Measurements from ENCODE around the gene SPATA17. TPM values are rescaled to one million over a fixed set of nuclear protein-coding genes. Genes with fewer than 3 reads are reported as not detected.
"Not testable (repeated sequence)": the region's sequence is repeated elsewhere in the genome, so short reads cannot be mapped to it uniquely, and the experiment has no call there.

Gene SPATA17
- total RNA-seq, 1 experiment from 2014 or later, result 0.90 TPM

DNA sequence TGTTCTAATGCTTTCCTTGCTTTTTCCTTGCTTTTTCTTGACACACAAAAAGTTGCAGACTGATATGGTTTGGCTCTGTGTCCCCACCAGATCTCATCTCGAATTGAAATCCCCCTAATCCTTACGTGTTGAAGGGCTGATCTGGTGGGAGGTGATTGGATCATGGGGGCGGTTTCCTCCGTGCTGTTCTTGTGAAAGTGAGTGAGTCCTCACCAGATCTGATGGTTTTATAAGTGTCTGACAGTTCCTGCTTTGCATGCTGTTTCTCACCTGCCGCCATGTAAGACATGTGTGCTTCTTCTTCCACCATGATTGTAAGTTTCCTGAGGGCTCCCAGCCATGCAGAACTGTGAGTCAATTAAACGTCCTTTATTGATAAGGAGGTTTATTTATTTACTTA lies 11.3 kb downstream of the SPATA17 start:
- Histone ChIP-seq H3K4me3 (ENCODE audit: insufficient read depth, low read depth, low read length) (no peak overlapping the region), H3K36me3 (replicated peaks; ENCODE audit: control insufficient read depth, insufficient read depth, low read length) (no peaks in the 10 kb centered on the region), H3K27me3 (ENCODE audit: control insufficient read depth, insufficient read depth, low read length) (no peaks in the 10 kb centered on the region)
- no peak for DNase-seq

DNA sequence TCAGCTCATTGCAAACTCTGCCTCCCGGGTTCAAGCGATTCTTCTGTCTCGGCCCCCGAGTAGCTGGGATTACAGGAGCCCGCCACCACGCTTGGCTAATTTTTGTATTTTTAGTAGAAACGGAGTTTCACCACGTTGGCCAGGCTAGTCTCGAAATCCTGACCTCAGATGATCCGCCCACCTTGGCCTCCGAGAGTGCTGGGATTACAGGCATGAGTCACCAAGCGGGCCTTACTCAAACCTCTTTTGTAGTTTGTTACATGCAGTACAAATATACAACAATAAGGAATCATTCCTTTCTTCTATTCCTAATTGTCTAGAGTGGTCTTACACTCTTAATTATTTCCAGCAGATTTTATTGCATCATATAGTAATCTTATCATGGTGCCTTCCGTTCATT lies 16.6 kb downstream of the SPATA17 start:
- H3K36me3 ChIP-seq (replicated peaks; ENCODE audit: control insufficient read depth, insufficient read depth, low read length), result no peaks in the 10 kb centered on the region
- DNase-seq, result no peak
- no peak overlapping the region for H3K4me3 ChIP-seq (ENCODE audit: insufficient read depth, low read depth, low read length)
- H3K27me3 ChIP-seq (ENCODE audit: control insufficient read depth, insufficient read depth, low read length), result no peaks in the 10 kb centered on the region

DNA sequence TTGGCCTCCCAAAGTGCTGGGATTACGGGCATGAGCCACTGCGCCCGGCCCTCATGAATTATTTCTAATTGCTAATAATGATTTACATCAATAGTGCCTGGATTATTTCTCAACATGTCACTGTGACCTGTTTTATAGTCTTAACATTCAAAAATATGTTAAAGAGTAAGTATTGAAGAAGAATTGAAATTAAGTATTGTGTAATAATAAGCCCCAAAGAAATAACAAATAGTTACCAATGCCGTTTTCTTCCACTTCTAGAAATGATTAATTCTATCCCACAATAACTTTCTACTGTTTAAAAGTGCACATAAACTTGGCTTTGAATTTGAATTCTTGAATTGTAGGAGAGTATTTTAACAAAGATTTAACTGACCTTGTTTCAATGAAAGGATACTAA lies 19.5 kb downstream of the SPATA17 start:
- Histone ChIP-seq H3K27me3 (ENCODE audit: control insufficient read depth, insufficient read depth, low read length) (no peaks in the 10 kb centered on the region), H3K4me3 (ENCODE audit: insufficient read depth, low read depth, low read length) (no peak overlapping the region), H3K36me3 (replicated peaks; ENCODE audit: control insufficient read depth, insufficient read depth, low read length) (no peaks in the 10 kb centered on the region)
- DNase-seq, result no peak

DNA sequence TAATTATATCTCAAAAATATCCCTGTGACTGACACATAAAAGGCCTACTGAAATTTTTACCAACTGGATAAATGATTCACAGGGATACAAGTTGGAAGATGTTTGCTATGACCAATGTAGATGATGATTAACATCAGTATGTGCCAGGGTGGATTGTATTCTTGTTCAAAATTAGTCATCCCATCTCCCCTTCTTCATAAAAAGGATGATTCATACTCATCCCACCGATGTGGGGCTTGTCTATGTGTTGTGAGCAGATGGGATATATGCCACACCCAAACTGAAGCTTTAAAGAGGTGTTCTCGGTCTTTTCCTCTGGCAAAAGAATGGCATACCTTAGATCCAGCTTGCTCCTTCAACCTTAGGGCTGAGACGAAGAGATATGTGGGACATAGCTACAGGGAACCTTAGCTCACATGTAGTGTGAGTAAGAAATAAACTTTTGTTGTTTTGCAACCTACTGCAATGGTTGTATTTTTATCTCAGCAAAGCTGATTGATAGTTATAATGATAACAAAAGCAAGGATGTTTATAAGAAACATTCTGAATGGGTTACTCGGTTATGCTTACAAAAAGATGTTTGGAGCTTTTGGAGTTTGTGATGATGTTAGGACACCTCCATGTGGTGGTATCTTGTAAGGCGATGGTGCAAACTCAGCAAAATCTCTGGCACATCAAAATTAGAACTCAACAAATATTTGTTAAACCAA lies 29.4 kb downstream of the SPATA17 start:
- no peak overlapping the region for H3K4me3 ChIP-seq (ENCODE audit: insufficient read depth, low read depth, low read length)
- DNase-seq, result peak; percentile 13

DNA sequence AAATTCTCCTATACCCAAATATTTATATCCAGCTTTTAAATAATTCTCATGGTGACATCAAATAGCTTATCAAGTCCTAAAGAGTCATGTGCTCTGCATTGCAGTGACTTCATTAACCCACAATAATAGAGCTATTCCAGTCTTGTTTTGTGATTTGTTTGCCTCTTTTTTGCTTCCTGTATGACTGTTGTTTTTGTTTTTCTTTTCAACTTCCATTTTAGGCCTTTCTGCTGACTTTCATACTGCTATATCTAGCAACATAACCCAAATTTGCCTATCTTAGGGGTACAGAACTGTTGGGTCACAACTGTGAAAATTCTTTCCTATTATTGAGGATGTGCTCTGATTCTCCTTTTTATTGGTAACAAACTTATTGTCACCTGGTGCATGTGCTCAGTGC lies 30.3 kb downstream of the SPATA17 start:
- H3K36me3 ChIP-seq (replicated peaks; ENCODE audit: control insufficient read depth, insufficient read depth, low read length), result no peaks in the 10 kb centered on the region

More for the DNA sequence above, 29.4 kb downstream of the SPATA17 start:
- no peaks in the 10 kb centered on the region for H3K36me3 ChIP-seq (replicated peaks; ENCODE audit: control insufficient read depth, insufficient read depth, low read length)
- no peaks in the 10 kb centered on the region for H3K27me3 ChIP-seq (ENCODE audit: control insufficient read depth, insufficient read depth, low read length)

DNA sequence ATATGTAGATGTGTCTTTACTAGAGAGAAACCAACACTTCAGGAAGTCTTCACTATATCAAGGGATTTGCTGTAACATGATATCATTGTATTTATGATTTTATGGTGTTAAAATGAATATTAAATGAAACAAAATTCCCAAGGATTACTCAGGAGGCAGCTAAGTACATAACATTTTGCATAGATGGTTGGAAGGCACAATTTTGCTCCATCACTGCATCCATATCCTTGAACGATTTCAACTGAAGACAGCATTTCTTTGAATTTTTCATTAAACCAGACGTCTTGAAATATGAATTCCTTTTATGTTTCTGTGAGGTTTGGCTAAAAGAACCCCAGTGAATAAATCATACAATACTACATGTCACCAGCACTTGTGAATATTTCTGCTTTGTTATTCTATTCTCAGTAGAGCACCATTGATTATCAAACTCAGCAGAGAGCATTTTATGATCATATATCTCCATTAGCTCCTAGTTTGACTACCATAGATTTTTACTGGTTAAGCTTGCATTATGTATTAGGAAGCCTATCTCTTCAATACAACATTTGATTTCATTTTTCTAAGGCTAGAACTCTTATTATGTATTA lies 37.3 kb downstream of the SPATA17 start:
- no peaks in the 10 kb centered on the region for H3K27me3 ChIP-seq (ENCODE audit: control insufficient read depth, insufficient read depth, low read length)
- H3K4me3 ChIP-seq (ENCODE audit: insufficient read depth, low read depth, low read length), result no peak overlapping the region
- H3K36me3 ChIP-seq (replicated peaks; ENCODE audit: control insufficient read depth, insufficient read depth, low read length), result no peaks in the 10 kb centered on the region
- no peak for DNase-seq

More for the DNA sequence above, 30.3 kb downstream of the SPATA17 start:
- H3K4me3 ChIP-seq (ENCODE audit: insufficient read depth, low read depth, low read length), result no peak overlapping the region
- DNase-seq, result no peak
- no peaks in the 10 kb centered on the region for H3K27me3 ChIP-seq (ENCODE audit: control insufficient read depth, insufficient read depth, low read length)

DNA sequence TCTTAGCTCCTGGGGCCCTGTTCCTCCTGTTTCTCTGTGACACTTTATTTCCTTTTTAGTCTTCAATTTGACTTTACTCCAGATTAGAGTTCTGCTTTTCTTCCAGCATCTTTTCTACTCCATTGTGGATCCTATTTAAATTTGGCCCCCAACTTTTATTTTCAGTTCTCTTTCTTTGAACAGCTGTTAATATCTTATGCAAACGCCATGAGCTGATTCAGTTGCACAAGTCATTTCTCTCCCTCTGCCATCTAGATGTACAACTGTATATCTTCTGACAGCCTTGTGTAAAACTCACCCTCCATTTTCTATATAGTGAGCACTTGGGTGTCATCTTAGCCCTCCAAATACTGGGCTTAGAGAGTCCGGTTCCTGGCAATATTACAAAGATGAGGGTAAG lies 42.2 kb downstream of the SPATA17 start:
- no peaks in the 10 kb centered on the region for H3K27me3 ChIP-seq (ENCODE audit: control insufficient read depth, insufficient read depth, low read length)
- no peaks in the 10 kb centered on the region for H3K36me3 ChIP-seq (replicated peaks; ENCODE audit: control insufficient read depth, insufficient read depth, low read length)
- DNase-seq, result no peak
- no peak overlapping the region for H3K4me3 ChIP-seq (ENCODE audit: insufficient read depth, low read depth, low read length)

DNA sequence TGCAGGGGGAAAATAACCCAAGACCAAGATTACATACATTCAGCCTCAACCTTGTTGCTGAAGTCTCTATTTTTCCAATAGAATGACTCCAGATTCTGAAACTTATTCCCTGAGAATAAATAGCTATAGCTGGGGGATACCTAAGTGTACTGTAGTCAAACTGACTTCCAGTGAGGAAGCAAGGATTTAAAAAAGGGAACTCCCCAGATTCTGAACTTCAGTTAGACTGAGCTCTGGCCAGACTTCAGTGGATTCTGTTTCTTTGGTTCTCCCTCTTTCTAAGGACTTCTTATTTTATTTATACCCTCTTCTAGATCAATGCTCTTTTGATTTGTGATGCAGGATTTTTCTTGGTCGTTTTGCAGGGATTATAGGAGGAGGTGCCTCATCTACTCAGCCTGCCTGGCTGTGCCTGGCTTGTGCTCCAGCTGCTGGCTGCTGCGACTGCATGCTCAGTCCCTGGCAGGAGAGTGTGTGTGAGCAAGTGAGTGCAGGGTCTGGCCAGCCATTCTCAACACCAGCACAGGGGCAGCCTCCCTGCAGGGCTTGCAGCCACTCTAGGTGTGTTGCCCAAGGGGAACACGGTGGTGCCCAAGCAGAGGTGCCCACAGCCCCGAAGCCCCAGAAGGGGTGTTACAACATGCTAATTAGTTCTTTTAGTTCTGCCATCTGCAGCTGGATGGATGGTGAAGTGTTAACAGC lies 43.0 kb downstream of the SPATA17 start:
- no peak for DNase-seq
- Histone ChIP-seq H3K4me3 (ENCODE audit: insufficient read depth, low read depth, low read length) (no peak overlapping the region), H3K27me3 (ENCODE audit: control insufficient read depth, insufficient read depth, low read length) (no peaks in the 10 kb centered on the region), H3K36me3 (replicated peaks; ENCODE audit: control insufficient read depth, insufficient read depth, low read length) (no peaks in the 10 kb centered on the region)

- no peaks in the 10 kb centered on the region for H3K36me3 ChIP-seq (replicated peaks; ENCODE audit: control insufficient read depth, insufficient read depth, low read length)
- H3K4me3 ChIP-seq (ENCODE audit: insufficient read depth, low read depth, low read length), result no peak overlapping the region
- DNase-seq, result no peak
- H3K27me3 ChIP-seq (ENCODE audit: control insufficient read depth, insufficient read depth, low read length), result no peaks in the 10 kb centered on the region
These were observed 50.7 kb downstream of the SPATA17 start for GRCh38 chr1:217681806-217682205.

DNA sequence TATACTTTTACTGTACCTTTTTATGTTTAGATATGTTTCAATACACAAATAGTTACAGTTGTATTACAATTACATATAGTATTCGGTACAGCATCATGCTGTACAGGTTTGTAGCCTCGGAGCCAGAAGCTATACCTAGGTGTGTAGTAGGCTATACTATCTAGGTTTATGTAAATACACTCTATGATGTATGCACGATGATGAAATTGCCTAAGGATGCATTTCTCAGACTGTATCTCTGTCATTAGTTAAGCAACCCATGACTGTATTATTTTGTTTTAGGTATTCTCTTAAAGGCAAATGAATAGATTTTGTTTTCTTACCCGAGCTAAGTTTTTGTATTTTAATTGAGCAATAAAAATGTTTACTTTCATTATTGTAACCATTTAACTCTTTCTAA lies 56.4 kb downstream of the SPATA17 start:
- Histone ChIP-seq H3K27me3 (ENCODE audit: control insufficient read depth, insufficient read depth, low read length) (no peaks in the 10 kb centered on the region), H3K36me3 (replicated peaks; ENCODE audit: control insufficient read depth, insufficient read depth, low read length) (no peaks in the 10 kb centered on the region), H3K4me3 (ENCODE audit: insufficient read depth, low read depth, low read length) (no peak overlapping the region)
- DNase-seq, result no peak

DNA sequence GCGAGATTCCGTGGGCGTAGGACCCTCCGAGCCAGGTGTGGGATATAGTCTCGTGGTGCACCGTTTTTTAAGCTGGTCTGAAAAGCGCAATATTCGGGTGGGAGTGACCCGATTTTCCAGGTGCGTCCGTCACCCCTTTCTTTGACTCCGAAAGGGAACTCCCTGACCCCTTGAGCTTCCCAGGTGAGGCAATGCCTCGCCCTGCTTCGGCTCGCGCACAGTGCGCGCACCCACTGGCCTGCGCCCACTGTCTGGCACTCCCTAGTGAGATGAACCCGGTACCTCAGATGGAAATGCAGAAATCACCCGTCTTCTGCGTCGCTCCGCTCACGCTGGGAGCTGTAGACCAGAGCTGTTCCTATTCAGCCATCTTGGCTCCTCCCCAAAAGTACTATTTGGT lies 65.0 kb downstream of the SPATA17 start:
- not testable (repeated sequence) for DNase-seq; H3K4me3 ChIP-seq (ENCODE audit: insufficient read depth, low read depth, low read length); H3K36me3 ChIP-seq (replicated peaks; ENCODE audit: control insufficient read depth, insufficient read depth, low read length); H3K27me3 ChIP-seq (ENCODE audit: control insufficient read depth, insufficient read depth, low read length)

- no peak overlapping the region for H3K4me3 ChIP-seq (ENCODE audit: insufficient read depth, low read depth, low read length)
- no peaks in the 10 kb centered on the region for H3K27me3 ChIP-seq (ENCODE audit: control insufficient read depth, insufficient read depth, low read length)
- DNase-seq, result no peak
- no peaks in the 10 kb centered on the region for H3K36me3 ChIP-seq (replicated peaks; ENCODE audit: control insufficient read depth, insufficient read depth, low read length)
These were observed 72.2 kb downstream of the SPATA17 start for GRCh38 chr1:217703326-217703725.

DNA sequence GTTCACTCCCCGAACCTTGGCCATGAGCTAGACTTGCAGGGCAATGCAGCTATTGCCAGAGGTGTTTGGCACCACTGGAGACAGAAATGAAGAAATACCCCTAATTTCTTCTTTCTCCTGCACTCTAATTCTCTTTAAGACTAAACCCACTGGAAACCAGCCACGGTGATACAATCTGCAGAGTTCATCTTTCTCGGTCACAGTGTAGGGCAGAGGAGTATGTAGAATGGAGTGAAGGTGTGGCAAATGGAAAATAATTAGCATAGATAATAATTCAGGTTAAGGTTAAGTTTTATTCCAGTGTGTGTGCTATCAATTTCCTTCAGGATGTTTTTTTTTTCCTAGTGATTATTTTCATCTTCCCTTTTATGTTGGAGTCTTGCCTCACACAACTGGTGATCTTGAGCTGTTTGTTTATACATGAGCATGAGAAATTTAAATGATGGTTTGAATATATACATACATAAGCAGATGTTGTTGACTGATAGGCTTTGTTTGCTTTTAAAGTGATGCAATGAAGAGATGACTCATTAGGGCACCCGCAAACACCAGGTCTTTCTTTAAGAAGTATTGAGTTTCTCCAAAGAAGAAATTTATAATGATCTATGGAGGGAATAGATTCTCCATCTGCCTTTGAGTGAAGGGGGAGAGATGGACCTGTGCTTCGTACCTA lies 81.9 kb downstream of the SPATA17 start:
- H3K36me3 ChIP-seq (replicated peaks; ENCODE audit: control insufficient read depth, insufficient read depth, low read length), result no peaks in the 10 kb centered on the region

DNA sequence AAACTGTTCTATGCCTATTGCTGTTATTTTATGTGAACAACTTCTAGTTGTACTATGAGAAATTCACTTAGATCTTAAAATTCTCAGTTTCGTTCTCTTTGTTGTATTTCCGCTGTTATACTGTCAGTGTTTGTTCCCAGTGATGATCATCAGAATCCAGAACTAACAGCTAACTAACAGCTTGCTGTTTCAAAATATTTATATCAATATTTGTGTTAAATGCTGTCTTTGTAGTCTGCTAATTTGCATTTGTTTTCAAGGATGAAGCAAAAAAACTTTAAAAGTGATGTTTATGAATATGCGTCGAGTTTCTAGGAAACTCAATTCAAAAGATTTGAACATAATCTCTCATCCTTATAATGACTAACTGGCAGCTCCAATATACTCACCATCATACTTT lies 84.5 kb downstream of the SPATA17 start:
- Histone ChIP-seq H3K27me3 (ENCODE audit: control insufficient read depth, insufficient read depth, low read length) (no peaks in the 10 kb centered on the region), H3K4me3 (ENCODE audit: insufficient read depth, low read depth, low read length) (no peak overlapping the region), H3K36me3 (replicated peaks; ENCODE audit: control insufficient read depth, insufficient read depth, low read length) (no peaks in the 10 kb centered on the region)
- DNase-seq, result no peak

More for the DNA sequence above, 81.9 kb downstream of the SPATA17 start:
- Histone ChIP-seq H3K27me3 (ENCODE audit: control insufficient read depth, insufficient read depth, low read length) (no peaks in the 10 kb centered on the region), H3K4me3 (ENCODE audit: insufficient read depth, low read depth, low read length) (no peak overlapping the region)
- DNase-seq, result peak; percentile 6

DNA sequence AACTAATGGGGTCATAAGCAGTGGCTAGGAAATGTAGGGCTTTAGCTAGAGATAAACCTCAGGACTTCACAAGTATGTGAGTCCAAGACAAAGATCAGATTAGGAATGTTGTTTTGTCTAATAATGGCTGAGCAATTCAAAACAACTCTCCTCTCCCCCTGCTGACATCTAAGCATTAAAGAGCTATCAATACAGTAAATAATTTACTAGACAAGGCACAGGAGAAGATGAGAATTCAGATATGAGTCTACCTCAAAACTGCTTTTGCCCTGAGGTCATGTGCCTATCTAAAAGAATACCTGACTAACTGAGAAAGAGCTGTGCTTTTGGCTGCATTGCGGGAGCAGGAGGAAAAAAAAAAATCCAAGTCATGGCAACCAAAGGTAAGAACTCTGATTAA lies 86.8 kb downstream of the SPATA17 start:
- no peaks in the 10 kb centered on the region for H3K36me3 ChIP-seq (replicated peaks; ENCODE audit: control insufficient read depth, insufficient read depth, low read length)
- no peaks in the 10 kb centered on the region for H3K27me3 ChIP-seq (ENCODE audit: control insufficient read depth, insufficient read depth, low read length)
- no peak overlapping the region for H3K4me3 ChIP-seq (ENCODE audit: insufficient read depth, low read depth, low read length)
- no peak for DNase-seq
